Fibroblast of upper back skin (primary cell): Measurements from ENCODE around the gene TDP2.
"Not testable (repeated sequence)": the region's sequence is repeated elsewhere in the genome, so short reads cannot be mapped to it uniquely, and the experiment has no call there.

ENCODE experiments used
- DNase-seq: peaks from one replicate; pipeline ENCODE4 v3.0.0-alpha.2; 2013

Gene TDP2

GRCh38 chr6:24644377-24644776 is 22.3 kb downstream of the TDP2 start:
- DNase-seq: no peak

- no peak for DNase-seq
Observed at GRCh38 chr6:24643920-24644319, 22.8 kb downstream of the TDP2 start.

DNA sequence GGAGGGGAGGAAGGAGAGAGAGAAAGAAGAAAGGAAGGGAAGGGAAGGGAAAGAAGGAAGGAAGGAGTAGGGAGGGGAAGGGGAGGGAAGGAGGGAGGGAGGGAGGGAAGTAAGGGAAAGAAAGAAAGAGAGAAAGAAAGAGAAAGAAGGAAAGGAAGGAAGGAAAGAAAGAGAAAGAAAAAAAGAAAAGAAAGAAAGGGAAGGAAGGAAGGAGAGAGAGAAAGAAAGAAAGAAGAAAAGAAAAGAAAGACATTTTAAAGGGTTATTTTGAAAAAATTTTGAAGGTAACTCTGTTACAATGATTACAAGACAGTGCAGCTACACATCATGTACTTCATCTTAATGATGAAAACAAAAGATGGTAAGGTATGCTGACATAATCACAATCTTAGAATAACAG is 24.6 kb downstream of the TDP2 start:
- DNase-seq: no peak

- not testable (repeated sequence) for DNase-seq
Observed at GRCh38 chr6:24640631-24641030, 26.1 kb downstream of the TDP2 start.

DNA sequence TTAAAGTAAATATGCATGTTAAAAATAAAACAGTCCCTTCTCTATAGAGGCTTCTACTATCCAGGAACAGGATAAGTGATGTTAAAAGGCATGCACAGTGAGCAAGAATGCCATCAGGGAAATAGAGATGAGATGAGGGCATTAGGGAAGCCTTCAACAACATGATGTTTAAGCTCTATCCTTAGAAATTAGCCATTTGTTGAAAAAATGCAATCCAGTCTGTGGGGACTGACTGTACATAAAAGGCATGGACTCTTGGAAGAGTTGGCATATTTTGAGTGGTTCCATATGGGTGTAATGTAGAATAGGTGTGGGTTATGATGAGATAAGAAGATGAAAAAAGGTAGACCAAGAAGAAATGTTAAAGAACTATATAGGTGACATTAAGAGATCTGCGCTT is 26.5 kb downstream of the TDP2 start:
- no peak for DNase-seq

DNA sequence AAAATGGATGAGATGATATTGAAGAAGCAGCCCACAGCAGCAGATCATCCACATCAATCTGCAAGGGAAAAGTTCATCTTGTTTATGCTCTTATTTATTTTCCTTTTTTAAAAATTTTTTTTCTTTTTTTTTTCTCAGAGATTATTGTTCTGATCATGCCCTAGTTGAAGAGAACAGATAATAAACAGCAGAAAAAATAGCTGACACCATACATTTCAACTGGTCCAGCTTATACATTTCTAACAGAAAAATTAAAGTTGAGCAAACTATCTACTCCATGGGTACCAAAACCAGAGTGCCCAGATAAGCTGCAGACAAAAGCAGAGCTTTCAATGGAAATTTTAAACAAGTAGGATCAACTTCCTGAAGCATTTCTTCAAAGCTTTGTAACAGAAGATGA is 30.0 kb downstream of the TDP2 start:
- no peak for DNase-seq

DNA sequence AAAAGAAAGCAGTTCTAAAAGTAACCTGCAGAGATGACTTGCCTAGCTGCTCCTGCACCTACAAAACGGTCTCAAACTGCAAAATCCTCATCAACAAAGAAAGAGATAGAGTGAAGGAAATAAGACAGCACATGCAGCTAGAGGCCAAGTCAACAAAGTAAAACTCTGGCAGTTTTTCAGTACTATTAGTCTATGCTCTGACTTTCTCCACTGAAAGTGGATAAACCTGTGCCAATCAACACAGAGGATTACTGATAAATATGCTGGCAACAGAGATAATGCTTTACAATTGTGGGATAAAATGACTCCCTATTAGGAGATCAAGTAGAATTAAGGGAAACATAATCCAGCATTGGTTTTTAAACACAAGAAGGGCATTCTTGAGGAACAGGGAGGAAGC is 34.1 kb downstream of the TDP2 start:
- no peak for DNase-seq

DNA sequence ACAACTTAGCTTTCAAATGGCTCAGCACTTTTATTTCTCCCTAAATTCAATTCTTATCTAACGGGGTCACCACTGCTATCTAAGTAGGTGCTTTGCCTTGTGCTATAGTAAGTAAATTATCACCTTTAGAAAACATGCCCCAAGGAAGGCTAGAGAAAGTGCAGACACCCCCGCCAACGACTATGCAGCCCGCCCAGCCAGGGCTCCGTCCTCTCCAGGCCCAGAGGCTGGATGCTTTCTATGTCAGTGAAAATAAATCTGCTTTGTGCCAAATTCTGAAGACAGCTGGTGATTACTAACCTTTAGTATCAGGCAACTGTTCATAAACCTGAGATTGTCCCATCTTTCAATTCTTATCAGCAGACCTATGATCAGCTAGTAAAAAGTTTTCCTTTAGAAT is 35.0 kb downstream of the TDP2 start:
- DNase-seq: no peak

DNA sequence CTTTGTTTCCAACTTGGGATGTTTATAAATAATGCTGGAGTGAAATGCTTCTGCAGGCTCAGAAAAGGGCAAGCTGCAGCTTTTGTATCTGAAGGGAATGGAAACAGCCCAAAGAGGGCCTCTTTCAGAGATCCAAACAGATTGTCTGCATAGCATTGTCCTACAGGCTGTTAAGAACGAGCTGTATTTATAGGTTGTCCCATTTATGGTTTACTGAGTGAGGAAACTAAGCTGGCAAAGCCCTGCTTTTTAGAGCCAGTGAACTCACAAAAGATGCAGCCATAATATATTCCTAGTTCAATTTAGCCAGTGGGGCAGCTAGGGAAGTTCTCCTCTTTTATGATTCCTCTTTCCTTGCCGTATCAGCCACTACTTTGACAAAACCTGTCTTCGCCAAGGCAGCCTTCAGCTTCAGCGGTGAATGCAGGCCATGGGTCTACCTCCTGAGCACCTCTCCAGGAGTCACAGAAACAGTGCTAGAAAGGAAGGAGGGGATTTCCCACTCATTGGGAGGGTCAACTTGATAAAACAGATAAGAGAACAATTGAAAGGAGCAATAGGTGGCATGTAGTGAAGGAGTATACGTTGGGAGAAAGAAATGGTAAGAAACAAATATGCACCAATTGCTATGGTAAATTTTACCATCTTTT is 35.7 kb downstream of the TDP2 start:
- no peak for DNase-seq

DNA sequence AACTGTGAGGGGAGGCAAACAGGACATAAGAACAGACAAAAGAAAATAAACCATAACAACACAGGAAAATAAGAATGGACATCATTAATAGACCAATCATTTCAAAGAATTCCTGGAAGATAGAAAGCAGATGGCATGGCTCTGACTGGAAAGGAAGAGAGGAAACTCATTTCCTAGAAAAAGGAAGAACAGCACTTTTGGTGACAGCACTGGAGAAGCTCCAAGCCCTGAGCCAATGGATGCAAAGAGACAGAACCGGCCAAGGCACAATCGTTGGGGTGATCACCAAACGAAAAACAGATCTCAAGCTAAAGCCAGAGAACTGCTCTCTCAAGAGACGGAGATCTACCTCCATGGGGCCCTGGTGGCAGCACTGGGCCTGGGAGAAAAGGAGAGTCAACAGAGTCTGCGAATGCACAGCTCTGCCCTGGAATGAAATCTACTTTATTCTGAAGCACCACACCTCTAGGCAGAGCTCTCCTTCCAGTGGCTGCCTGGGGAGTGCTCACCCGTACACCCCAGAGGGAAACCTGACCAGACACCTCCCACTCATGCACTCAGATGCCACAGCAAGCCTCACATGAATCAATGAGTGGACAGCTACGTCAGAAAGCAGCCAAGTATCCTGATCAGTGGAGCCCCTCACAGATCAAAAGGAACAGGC is 44.9 kb downstream of the TDP2 start:
- DNase-seq: no peak

GRCh38 chr6:24620637-24621036 is 46.1 kb downstream of the TDP2 start:
- no peak for DNase-seq

DNA sequence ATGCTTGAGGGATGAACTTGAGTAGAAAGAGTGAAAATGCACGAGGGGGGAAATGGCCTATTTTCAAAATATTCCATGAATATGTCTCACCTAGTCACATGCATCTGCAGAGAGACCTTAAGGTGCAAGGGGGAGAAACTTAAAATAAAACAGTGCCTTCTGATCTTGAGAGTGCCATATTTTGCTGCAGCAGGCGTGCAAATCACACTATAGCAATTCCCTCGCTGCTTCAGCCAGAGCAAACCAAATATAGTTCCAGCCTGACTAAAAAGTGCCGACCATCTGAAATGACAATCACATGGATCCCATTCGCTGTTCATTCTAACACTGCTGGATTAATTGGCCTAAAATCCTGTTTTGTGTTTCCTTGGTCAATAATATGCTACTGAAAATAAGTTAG is 47.0 kb downstream of the TDP2 start:
- no peak for DNase-seq

- DNase-seq: no peak
Observed at GRCh38 chr6:24614648-24615047, 52.1 kb downstream of the TDP2 start.

DNA sequence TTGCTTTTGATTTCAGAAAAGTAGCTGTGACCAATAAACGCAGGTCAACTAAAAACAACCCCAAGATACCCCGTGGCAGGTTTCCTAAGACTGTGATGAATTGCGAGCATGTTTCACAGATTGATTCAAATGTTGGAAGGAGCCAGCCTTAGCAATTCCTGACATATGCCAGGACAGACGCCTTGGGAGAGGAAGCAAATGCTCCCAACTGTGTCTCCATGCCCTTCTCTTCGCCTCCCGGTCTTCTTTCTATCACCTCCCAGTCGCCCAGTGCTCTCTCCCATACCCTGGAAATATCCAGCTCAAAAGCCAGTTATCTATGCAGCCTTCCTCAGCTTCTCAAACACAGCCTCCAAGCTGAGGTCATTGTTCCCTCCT is 52.7 kb downstream of the TDP2 start:
- no peak for DNase-seq

- DNase-seq: no peak
Observed at GRCh38 chr6:24613361-24614042, 53.2 kb downstream of the TDP2 start.

GRCh38 chr6:24610672-24611071 is 56.0 kb downstream of the TDP2 start:
- no peak for DNase-seq

DNA sequence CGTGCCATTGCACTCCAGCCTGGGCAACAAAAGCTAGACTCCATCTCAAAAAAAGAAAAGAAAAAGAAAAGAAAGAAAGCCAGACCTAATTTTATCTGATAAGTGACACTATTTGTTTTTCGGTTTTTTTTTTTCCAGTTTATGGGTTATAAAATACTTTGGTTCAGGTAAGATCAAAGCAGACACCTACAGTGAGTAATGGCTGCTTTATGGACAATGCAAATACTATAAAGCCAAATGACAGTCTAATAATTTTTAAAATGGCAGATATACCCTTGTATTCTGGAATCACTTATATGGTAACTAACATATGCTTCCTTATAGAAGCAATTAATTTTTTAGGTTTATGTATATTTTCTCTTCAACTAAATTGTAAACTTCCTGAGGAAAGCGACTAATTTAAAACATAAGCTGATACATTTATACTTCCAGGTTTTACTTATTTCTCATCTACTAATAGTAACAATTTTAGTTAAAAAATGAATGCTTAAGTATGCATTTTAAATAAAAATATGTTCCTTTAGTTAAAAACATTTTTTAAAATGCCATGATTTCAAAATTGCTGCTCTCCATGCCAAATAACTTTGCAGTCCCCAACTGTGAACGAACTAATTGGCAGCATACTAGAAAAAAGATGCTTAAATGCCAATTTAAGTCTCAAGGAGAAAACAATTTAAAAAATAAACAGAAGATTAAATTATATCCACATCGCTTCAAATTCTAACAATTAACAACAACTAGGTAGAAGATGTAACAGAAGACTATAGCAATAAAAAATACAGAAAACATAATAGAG is 59.2 kb downstream of the TDP2 start:
- no peak for DNase-seq

GRCh38 chr6:24606200-24606930 is 60.3 kb downstream of the TDP2 start:
- no peak for DNase-seq

- DNase-seq: no peak
Observed at GRCh38 chr6:24603241-24603640, 63.5 kb downstream of the TDP2 start.

DNA sequence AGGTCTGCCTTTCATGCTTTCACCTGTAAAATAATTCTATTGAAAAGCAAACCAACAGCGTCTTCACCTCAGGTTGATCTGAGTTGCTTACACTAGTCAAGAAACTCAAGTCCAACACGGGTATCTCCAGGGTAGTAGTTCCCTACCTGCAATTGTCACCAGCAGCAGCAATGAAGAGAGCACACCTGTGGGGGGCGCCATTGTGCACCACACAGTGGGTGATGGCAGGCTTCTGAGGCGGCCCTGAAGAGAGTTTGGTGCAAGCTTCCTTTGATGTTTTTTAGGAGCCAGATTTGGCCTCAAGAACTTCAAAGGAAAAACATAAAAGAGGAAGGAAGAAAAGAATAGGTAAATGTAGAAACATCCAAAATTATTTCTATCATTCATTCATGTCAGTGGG is 65.8 kb downstream of the TDP2 start:
- no peak for DNase-seq
